IMR-90 (cell line): ENCODE data around the gene WDR48.

Experiments
- CTCF ChIP-seq: conservative IDR thresholded peaks from 2 replicates; pipeline ENCODE4 v1.5.1; 2012; ENCODE audit warnings: mild to moderate bottlenecking, low read depth, low read length, improper control_type of control experiment
- RFX5 ChIP-seq: IDR thresholded peaks from 2 replicates; pipeline ENCODE4 v1.8.0; 2012; ENCODE audit warnings: low read depth, mild to moderate bottlenecking, low read length, moderate library complexity

DNA sequence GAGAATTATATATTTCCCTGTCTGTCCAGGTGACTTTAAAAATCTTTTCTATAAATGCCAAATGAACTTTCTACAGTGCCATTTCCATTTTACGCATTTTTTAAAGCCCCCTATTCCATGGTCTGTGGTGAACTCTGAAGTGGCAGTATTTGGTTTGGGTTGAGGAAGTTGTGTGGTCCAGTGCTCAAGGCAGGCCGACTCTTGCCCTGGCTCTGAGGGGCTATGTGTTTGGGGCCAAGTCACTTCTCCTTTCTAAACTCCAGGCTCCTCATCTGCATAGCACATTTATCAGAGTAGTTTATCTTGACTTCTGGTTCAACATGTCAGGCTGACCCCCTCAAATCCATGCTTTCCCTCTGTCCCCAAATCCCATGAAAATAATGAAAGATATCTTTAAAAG is 69.8 kb downstream of the WDR48 start:
- TF ChIP-seq RFX5 (no peak), CTCF (no peak)
